Neural cell (in vitro differentiated cells): Measurements from ENCODE around the gene TRIAP1.

Experiments
- CTCF ChIP-seq: fragments of 450-650 bp; IDR thresholded peaks from 2 replicates; pipeline ENCODE4 v1.5.1; 2014; ENCODE audit warnings: antibody characterized with exemption, mild to moderate bottlenecking, moderate library complexity; ENCODE audit not compliant: poor library complexity, severe bottlenecking
- EP300 ChIP-seq: fragments of 450-650 bp; conservative IDR thresholded peaks from 2 replicates; pipeline ENCODE4 v1.6.1; 2014; ENCODE audit warnings: antibody characterized with exemption, mild to moderate bottlenecking, moderate library complexity; ENCODE audit not compliant: poor library complexity, severe bottlenecking
- EZH2 ChIP-seq: fragments of 200-600, 300-800 bp; shearing (Covaris generic), sonication (generic); IDR thresholded peaks from 2 replicates; pipeline ENCODE4 v1.6.1; 2014; ENCODE audit warnings: antibody characterized with exemption, low read length, borderline replicate concordance, mild to moderate bottlenecking; ENCODE audit not compliant: insufficient read depth, poor library complexity, severe bottlenecking
- POLR2AphosphoS5 ChIP-seq: IDR thresholded peaks from 2 replicates; pipeline ENCODE4 v1.6.1; 2012
- RAD21 ChIP-seq: fragments of 450-650 bp; conservative IDR thresholded peaks from 2 replicates; pipeline ENCODE4 v1.6.1; 2014; ENCODE audit warnings: antibody characterized with exemption, mild to moderate bottlenecking, moderate library complexity
- REST ChIP-seq: IDR thresholded peaks from 2 replicates; pipeline ENCODE4 v1.6.1; 2012; ENCODE audit warnings: borderline replicate concordance
- SMC3 ChIP-seq: fragments of 450-650 bp; conservative IDR thresholded peaks from 2 replicates; pipeline ENCODE4 v1.6.1; 2014; ENCODE audit warnings: antibody characterized with exemption, mild to moderate bottlenecking, moderate library complexity; ENCODE audit not compliant: poor library complexity
- TAF1 ChIP-seq: IDR thresholded peaks from 2 replicates; pipeline ENCODE4 v1.6.1; 2012; ENCODE audit warnings: low read depth

GRCh38 chr12:120462099-120462640, 16.0 kb upstream of the TRIAP1 start:
- TF ChIP-seq REST (no peak), CTCF (no peak), EZH2 (no peak), EP300 (no peak), RAD21 (no peak), POLR2AphosphoS5 (no peak), TAF1 (no peak), SMC3 (no peak)
